IMR-90 (cell line): Measurements from ENCODE around the gene SYT2. TPM values are rescaled to one million over a fixed set of nuclear protein-coding genes. Genes with fewer than 3 reads are reported as not detected.

Experiments
- ATAC-seq: fragments of 200-7000 bp; cut with Tn5 transposase; 2 replicates; pipeline ENCODE4 v1.9.1; 2020; ENCODE audit warnings: low read depth, mild to moderate bottlenecking, moderate library complexity
- BruUV-seq: library from RNA; stranded (reverse); fragments of 400-500 nt; replicated peaks from 2 replicates; lab custom pipeline; 2021; lab: Mats Ljungman, UMichigan
- CTCF ChIA-PET: fragments of 300-600 bp; formaldehyde crosslinking; extraction: SDS; loops from one replicate; lab custom pipeline; 2021; ENCODE audit warnings: antibody characterized with exemption; lab: Yijun Ruan, JAX
- POLR2A ChIA-PET: fragments of 300-600 bp; sonication (Branson Sonifier 250); formaldehyde crosslinking; loops from one replicate; lab custom pipeline; 2022; ENCODE audit warnings: antibody characterized with exemption; ENCODE audit not compliant: unreplicated experiment; lab: Charles Lee
- DNase-seq: peaks from one replicate; pipeline ENCODE4 v3.0.0; 2013
- H2AFZ ChIP-seq: replicated peaks from 2 replicates; pipeline ENCODE3; 2013; ENCODE audit warnings: low read length, mild to moderate bottlenecking; ENCODE audit not compliant: poor library complexity
- H2AK5ac ChIP-seq: 2 replicates; pipeline ENCODE4 v1.6.1; 2013; ENCODE audit warnings: low read depth, low read length, inconsistent platforms
- H2AK9ac ChIP-seq: replicated peaks from 2 replicates; pipeline ENCODE3; 2013; ENCODE audit warnings: mild to moderate bottlenecking, low read depth, low read length, moderate library complexity; ENCODE audit not compliant: poor library complexity
- H2BK120ac ChIP-seq: 2 replicates; pipeline ENCODE4 v1.6.1; 2013; ENCODE audit warnings: low read depth, low read length, inconsistent platforms
- H2BK15ac ChIP-seq: 3 replicates; pipeline ENCODE4 v1.6.1; 2013; ENCODE audit warnings: low read depth, low read length, inconsistent platforms
- H2BK20ac ChIP-seq: 2 replicates; pipeline ENCODE4 v1.6.1; 2013; ENCODE audit warnings: low read depth, mild to moderate bottlenecking, inconsistent platforms, low read length, moderate library complexity
- H2BK5ac ChIP-seq: 2 replicates; pipeline ENCODE4 v1.6.1; 2013; ENCODE audit warnings: mild to moderate bottlenecking, low read depth, low read length, inconsistent platforms; ENCODE audit not compliant: poor library complexity, severe bottlenecking
- H3K14ac ChIP-seq: replicated peaks from 2 replicates; pipeline ENCODE4 v1.6.1; 2013; ENCODE audit warnings: low read depth, low read length, inconsistent platforms
- H3K18ac ChIP-seq: 2 replicates; pipeline ENCODE4 v1.6.1; 2013; ENCODE audit warnings: low read depth, low read length, control low read depth
- H3K23ac ChIP-seq: 2 replicates; pipeline ENCODE4 v1.6.1; 2013; ENCODE audit warnings: low read depth, low read length, inconsistent platforms
- H3K27ac ChIP-seq: 2 replicates; pipeline ENCODE4 v1.5.1; 2013; ENCODE audit warnings: mild to moderate bottlenecking, control low read depth, low read length; ENCODE audit not compliant: insufficient read depth
- H3K27me3 ChIP-seq: 2 replicates; pipeline ENCODE4 v1.6.1; 2013; ENCODE audit warnings: low read length; ENCODE audit not compliant: control insufficient read depth, insufficient read depth
- H3K36me3 ChIP-seq: 2 replicates; pipeline ENCODE4 v1.6.1; 2013; ENCODE audit warnings: low read length, mixed read lengths; ENCODE audit not compliant: control insufficient read depth, insufficient read depth
- H3K4ac ChIP-seq: 2 replicates; pipeline ENCODE4 v1.6.1; 2013; ENCODE audit warnings: low read depth, low read length, inconsistent platforms
- H3K4me1 ChIP-seq: 2 replicates; pipeline ENCODE4 v1.6.1; 2013; ENCODE audit warnings: low read length, mixed read lengths; ENCODE audit not compliant: control insufficient read depth, insufficient read depth
- H3K4me2 ChIP-seq: 2 replicates; pipeline ENCODE4 v1.6.1; 2013; ENCODE audit warnings: low read depth, mild to moderate bottlenecking, control low read depth, low read length, moderate library complexity
- H3K4me3 ChIP-seq: 2 replicates; pipeline ENCODE4 v1.5.1; 2013; ENCODE audit warnings: low read depth, mild to moderate bottlenecking, control low read depth, low read length, moderate library complexity; ENCODE audit not compliant: insufficient read depth
- H3K56ac ChIP-seq: 2 replicates; pipeline ENCODE4 v1.6.1; 2013; ENCODE audit warnings: low read length, inconsistent platforms; ENCODE audit not compliant: insufficient read depth; ENCODE audit errors: extremely low read depth
- H3K79me1 ChIP-seq, 2 experiments: 2 replicates each; pipeline ENCODE4 v1.6.1; 2013; ENCODE audit warnings: low read length in 2 of 2, inconsistent platforms in 1 of 2, low read depth in 1 of 2
- H3K9ac ChIP-seq: 2 replicates; pipeline ENCODE4 v1.6.1; 2013; ENCODE audit warnings: low read depth, low read length, control low read depth
- H3K9me1 ChIP-seq: 2 replicates; pipeline ENCODE4 v1.6.1; 2013; ENCODE audit warnings: low read length, inconsistent platforms; ENCODE audit not compliant: insufficient read depth
- H3K9me3 ChIP-seq: 2 replicates; pipeline ENCODE4 v1.6.1; 2013; ENCODE audit warnings: low read length; ENCODE audit not compliant: control insufficient read depth, insufficient read depth
- H4K20me1 ChIP-seq: 2 replicates; pipeline ENCODE4 v1.6.1; 2013; ENCODE audit warnings: low read length, inconsistent platforms; ENCODE audit not compliant: insufficient read depth
- H4K5ac ChIP-seq: 2 replicates; pipeline ENCODE4 v1.6.1; 2013; ENCODE audit warnings: mild to moderate bottlenecking, low read depth, low read length, control low read depth
- H4K8ac ChIP-seq, 2 experiments: 2 replicates each; pipeline ENCODE4 v1.6.1; 2013; ENCODE audit warnings: low read depth in 2 of 2, low read length in 2 of 2, control low read depth in 1 of 2, inconsistent platforms in 1 of 2
- H4K91ac ChIP-seq: 2 replicates; pipeline ENCODE4 v1.6.1; 2013; ENCODE audit warnings: low read depth, low read length, inconsistent platforms; ENCODE audit not compliant: insufficient read depth
- BHLHE40 ChIP-seq: fragments of 150-350 bp; IDR thresholded peaks from 2 replicates; pipeline ENCODE4 v1.6.1; 2016; ENCODE audit warnings: mild to moderate bottlenecking, low read depth, low read length
- CHD1 ChIP-seq: IDR thresholded peaks from 2 replicates; pipeline ENCODE4 v1.6.1; 2012; ENCODE audit warnings: low read depth, low read length, improper control_type of control experiment
- MAZ ChIP-seq: IDR thresholded peaks from 2 replicates; pipeline ENCODE4 v1.6.1; 2012; ENCODE audit warnings: low read depth, mild to moderate bottlenecking, low read length, improper control_type of control experiment, moderate library complexity, borderline replicate concordance
- RAD21 ChIP-seq: IDR thresholded peaks from 2 replicates; pipeline ENCODE4 v1.6.1; 2012; ENCODE audit warnings: low read length, improper control_type of control experiment
- RFX5 ChIP-seq: IDR thresholded peaks from 2 replicates; pipeline ENCODE4 v1.8.0; 2012; ENCODE audit warnings: low read depth, mild to moderate bottlenecking, low read length, moderate library complexity
- WGBS, 2 experiments: methylation state at CpG; one replicate each; pipeline versions ENCODE4 v1.1.5 to v1.1.7; 2013; ENCODE audit warnings: missing lambda C conversion rate in 2 of 2; ENCODE audit not compliant: insufficient read length in 1 of 2; ENCODE audit errors: extremely low coverage in 2 of 2; 5-methylcytosine and 5-hydroxymethylcytosine counted together
- dilution Hi-C: fragments of 300-500 bp; cut with HindIII; formaldehyde crosslinking; loops from one replicate; pipeline ENCODE4 v1.14.3; 2018; ENCODE audit warnings: low sequenced_read_pairs; ENCODE audit not compliant: unreplicated experiment
- in situ Hi-C: fragments of 300-500 bp; cut with MboI; formaldehyde crosslinking; loops from 3 replicates; pipeline ENCODE4 v1.14.3; 2019; ENCODE audit warnings: low sequenced_read_pairs, inconsistent platforms, mixed read lengths
- intact Hi-C: fragments of 100-400 bp; cut with micrococcal nuclease; formaldehyde crosslinking; loops from 2 replicates; pipeline ENCODE4 v1.10.0; 2022
- polyA plus RNA-seq, 3 experiments: library from polyadenylated mRNA; depleted of rRNA; stranded (reverse); fragments of >200 nt; gene quantifications; 2 replicates each; pipeline ENCODE4 v1.2.3, GENCODE V29; 2012; ENCODE audit warnings: low replicate concordance in 1 of 3
- total RNA-seq: library from RNA; depleted of rRNA; stranded (reverse); fragments of >200 nt; gene quantifications from 2 replicates; pipeline ENCODE4 v1.2.3, GENCODE V29; 2012

The SYT2 gene
- total and polyA plus RNA-seq, 2 of the 4 experiments (the other 2 are of a cell fraction), result under 0.01 TPM

GRCh38 chr1:202628646-202629215, 81.5 kb downstream of the SYT2 start:
- no peak overlapping the region for H2BK20ac ChIP-seq
- no peak overlapping the region for H3K4me2 ChIP-seq
- no peak overlapping the region for H4K8ac ChIP-seq
- 60% methylated on average over 1 of the region's 7 CpGs; no CpG with 5 or more reads in 1 of the 2 experiments for WGBS, 2 experiments
- H3K36me3 ChIP-seq, result no peaks in the 10 kb centered on the region
- in situ Hi-C loops (no loop called here), dilution Hi-C loops (no loop called here), intact Hi-C loops (loop anchor here (5.0 kb wide), 1 partner anchor 286 kb away; the partner anchor contains the start of gene UBE2T)
- H2AK5ac ChIP-seq, result no peak overlapping the region
- H4K20me1 ChIP-seq, result no peaks in the 10 kb centered on the region; the same call in 1 of the 2 replicates
- no peaks in the 10 kb centered on the region for H3K4me1 ChIP-seq
- H3K27me3 ChIP-seq, result peaks cover 14% of the 10 kb centered on the region
- no peak overlapping the region for H2BK15ac ChIP-seq
- H2BK5ac ChIP-seq, result no peak overlapping the region
- ChIA-PET POLR2A (no interaction called here), CTCF (interaction anchor here (0.7 kb wide), 1 partner anchor 466 kb away, joined by 3 read pairs; no protein-coding TSS in a partner anchor)
- no peak overlapping the region for H2AFZ ChIP-seq
- H3K4ac ChIP-seq, result no peak overlapping the region
- H2BK120ac ChIP-seq, result no peak overlapping the region
- H3K79me1 ChIP-seq, result peaks cover 0 to 7% of the 10 kb centered on the region in 2 experiments; a peak in 1 of 4 replicates
- H3K18ac ChIP-seq, result no peak overlapping the region
- TF ChIP-seq RAD21 (no peak), CHD1 (no peak), BHLHE40 (no peak), RFX5 (no peak), MAZ (no peak)
- H3K23ac ChIP-seq, result no peak overlapping the region
- DNase-seq, result no peak
- no peak overlapping the region for H3K4me3 ChIP-seq
- H3K27ac ChIP-seq, result no peak overlapping the region
- H3K56ac ChIP-seq, result no peak overlapping the region
- no peak for ATAC-seq
- H3K9me1 ChIP-seq, result peaks cover 14% of the 10 kb centered on the region
- no peak overlapping the region for H3K9ac ChIP-seq
- H4K5ac ChIP-seq, result no peak overlapping the region
- H3K14ac ChIP-seq, result no peak overlapping the region
- no peak overlapping the region for H2AK9ac ChIP-seq
- no TSS peak for BruUV-seq
- no peak overlapping the region for H4K91ac ChIP-seq
- no peaks in the 10 kb centered on the region for H3K9me3 ChIP-seq
